ENCODE data around the gene TMEM208. TPM values are rescaled to one million over a fixed set of nuclear protein-coding genes. Genes with fewer than 3 reads are reported as not detected.

Gene TMEM208
- total and polyA plus RNA-seq, 2 experiments from 2014 or later = 47.5 to 181 TPM

DNA sequence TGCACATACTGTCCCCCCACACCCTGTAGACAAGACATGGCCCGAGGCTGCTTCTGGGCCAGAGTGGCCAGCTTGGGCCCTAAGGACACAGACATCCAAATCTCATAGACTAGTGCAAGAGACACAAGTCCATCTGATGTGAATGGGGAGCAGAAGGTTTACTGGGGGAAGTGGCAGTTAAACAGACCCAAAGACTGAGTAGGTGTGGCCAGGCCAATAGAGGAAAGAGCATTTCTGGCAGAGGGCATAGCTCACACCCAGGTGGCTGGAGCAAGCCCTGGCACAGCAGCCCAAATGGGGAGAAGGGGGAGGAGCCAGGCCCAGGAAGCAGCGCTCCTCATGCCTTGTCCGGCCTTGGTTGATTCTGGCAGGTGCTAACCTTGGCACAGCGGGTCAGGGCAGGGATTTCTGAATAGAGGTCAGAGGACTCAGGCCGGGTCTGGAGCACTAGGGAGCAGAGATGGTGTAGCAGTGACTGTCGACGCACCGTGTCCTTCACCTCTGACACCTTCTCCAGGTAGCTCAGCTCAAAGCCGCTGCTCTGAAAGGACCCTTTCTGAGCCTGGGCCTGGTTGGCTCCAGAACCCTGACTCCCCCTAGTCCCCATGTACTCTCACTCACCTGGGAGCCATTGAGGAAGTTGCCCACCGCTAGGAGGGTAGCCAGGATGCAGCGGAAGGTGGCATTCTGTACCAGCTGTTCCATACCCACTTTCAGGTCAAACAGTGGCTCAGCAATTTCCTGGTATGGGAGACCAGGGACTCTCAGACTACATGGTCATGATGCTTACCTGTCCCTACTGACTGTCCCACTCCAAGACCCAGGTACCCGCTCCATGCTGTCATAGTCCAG lies 4.1 kb downstream of the TMEM208 start:
- Histone ChIP-seq H3K27ac (no peak overlapping the region), H3K27me3 (no peaks in the 10 kb centered on the region), H3K4me3 (no peak overlapping the region), H3K79me2 (peaks cover 14% of the 10 kb centered on the region), H3K4me1 (ENCODE audit: insufficient read depth) (peaks cover 8% of the 10 kb centered on the region), H3K9me3 (ENCODE audit: low read depth) (no peaks in the 10 kb centered on the region), H3K9me2 (replicated peaks; ENCODE audit: insufficient read depth) (no peaks in the 10 kb centered on the region), H3K36me3 (replicated peaks; ENCODE audit: insufficient read depth, low read depth) (no peaks in the 10 kb centered on the region), H3K4me2 (no peak overlapping the region), H4K20me1 (ENCODE audit: insufficient read depth, poor library complexity, severe bottlenecking) (no peaks in the 10 kb centered on the region), H2AFZ (no peak overlapping the region)
- no peak for DNase-seq (ENCODE audit: low spot score)
- WGBS (ENCODE audit: low lambda C conversion rate, missing lambda C conversion rate) = 96% methylated on average over 12 of the region's 12 CpGs
- TF ChIP-seq EZH2 (IDR thresholded peaks at IDR 0.05; ENCODE audit: borderline replicate concordance) (no peak), EZH2phosphoT487 (IDR thresholded peaks at IDR 0.05; ENCODE audit: low read depth, severe bottlenecking, unreplicated experiment) (no peak)
- TF ChIP-seq, protein P1, sequence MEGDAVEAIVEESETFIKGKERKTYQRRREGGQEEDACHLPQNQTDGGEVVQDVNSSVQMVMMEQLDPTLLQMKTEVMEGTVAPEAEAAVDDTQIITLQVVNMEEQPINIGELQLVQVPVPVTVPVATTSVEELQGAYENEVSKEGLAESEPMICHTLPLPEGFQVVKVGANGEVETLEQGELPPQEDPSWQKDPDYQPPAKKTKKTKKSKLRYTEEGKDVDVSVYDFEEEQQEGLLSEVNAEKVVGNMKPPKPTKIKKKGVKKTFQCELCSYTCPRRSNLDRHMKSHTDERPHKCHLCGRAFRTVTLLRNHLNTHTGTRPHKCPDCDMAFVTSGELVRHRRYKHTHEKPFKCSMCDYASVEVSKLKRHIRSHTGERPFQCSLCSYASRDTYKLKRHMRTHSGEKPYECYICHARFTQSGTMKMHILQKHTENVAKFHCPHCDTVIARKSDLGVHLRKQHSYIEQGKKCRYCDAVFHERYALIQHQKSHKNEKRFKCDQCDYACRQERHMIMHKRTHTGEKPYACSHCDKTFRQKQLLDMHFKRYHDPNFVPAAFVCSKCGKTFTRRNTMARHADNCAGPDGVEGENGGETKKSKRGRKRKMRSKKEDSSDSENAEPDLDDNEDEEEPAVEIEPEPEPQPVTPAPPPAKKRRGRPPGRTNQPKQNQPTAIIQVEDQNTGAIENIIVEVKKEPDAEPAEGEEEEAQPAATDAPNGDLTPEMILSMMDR (IDR thresholded peaks at IDR 0.05; ENCODE audit: poor library complexity) = no peak

DNA sequence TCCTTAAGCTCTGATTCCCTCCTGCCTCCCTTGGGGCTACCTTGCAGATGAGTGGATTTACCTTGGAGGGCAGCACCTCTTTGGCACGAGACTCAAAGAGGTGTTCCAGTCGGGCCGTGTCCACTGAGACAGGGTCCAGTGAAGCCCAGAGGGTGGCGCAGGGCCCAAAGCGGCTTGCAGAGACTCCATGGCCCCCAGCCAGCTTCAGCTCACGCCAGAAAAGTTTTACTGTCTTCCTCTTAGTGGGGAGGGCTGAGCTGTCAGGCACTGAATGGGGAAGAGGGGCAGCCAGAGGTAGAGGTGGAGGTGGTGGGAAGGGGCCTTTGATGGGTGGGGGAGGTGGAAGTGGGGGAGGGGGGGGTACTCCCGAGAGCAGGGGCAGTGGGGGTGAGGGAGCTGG lies 6.7 kb downstream of the TMEM208 start:
- Histone ChIP-seq H4K20me1 (ENCODE audit: insufficient read depth, poor library complexity, severe bottlenecking) (no peaks in the 10 kb centered on the region), H3K9me2 (replicated peaks; ENCODE audit: insufficient read depth) (no peaks in the 10 kb centered on the region), H3K27me3 (no peaks in the 10 kb centered on the region), H3K9me3 (ENCODE audit: low read depth) (no peaks in the 10 kb centered on the region), H3K4me1 (ENCODE audit: insufficient read depth) (no peaks in the 10 kb centered on the region), H3K36me3 (replicated peaks; ENCODE audit: insufficient read depth, low read depth) (no peaks in the 10 kb centered on the region), H3K27ac (no peak overlapping the region), H3K79me2 (no peaks in the 10 kb centered on the region), H3K4me2 (no peak overlapping the region), H3K4me3 (no peak overlapping the region), H2AFZ (no peak overlapping the region)
- no peak for TF ChIP-seq EZH2 (IDR thresholded peaks at IDR 0.05; ENCODE audit: borderline replicate concordance)
- TF ChIP-seq, protein P1 (IDR thresholded peaks at IDR 0.05; ENCODE audit: poor library complexity) = no peak
- no peak for TF ChIP-seq EZH2phosphoT487 (IDR thresholded peaks at IDR 0.05; ENCODE audit: low read depth, severe bottlenecking, unreplicated experiment)
- 92% methylated on average over 6 of the region's 7 CpGs for WGBS (ENCODE audit: low lambda C conversion rate, missing lambda C conversion rate)
- no peak for DNase-seq (ENCODE audit: low spot score)

DNA sequence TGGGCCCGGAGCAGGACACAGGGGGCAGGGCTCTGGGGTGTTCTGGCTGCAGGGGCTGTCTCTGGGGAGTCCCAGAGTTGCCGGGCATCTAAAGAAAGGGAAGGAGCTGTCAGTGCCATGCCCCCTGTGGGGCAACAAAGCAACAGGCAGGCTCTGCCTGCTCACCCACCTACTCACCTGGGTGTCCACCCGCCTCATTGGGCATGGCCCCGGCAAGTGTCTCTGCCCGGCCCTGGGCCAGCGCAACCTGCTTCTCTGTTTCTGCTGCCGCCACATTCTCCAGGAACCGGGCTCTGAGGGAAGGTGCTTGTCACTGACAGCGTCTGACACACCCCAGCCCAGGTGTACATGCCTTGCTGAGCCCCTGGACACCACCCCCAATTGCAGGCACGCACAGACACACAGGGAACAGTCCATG lies 7.3 kb downstream of the TMEM208 start:
- Histone ChIP-seq H3K79me2 (no peaks in the 10 kb centered on the region), H3K27ac (no peak overlapping the region), H4K20me1 (ENCODE audit: insufficient read depth, poor library complexity, severe bottlenecking) (no peaks in the 10 kb centered on the region), H3K4me1 (ENCODE audit: insufficient read depth) (no peaks in the 10 kb centered on the region), H3K4me3 (no peak overlapping the region), H3K9me3 (ENCODE audit: low read depth) (no peaks in the 10 kb centered on the region), H3K36me3 (replicated peaks; ENCODE audit: insufficient read depth, low read depth) (no peaks in the 10 kb centered on the region), H3K27me3 (no peaks in the 10 kb centered on the region), H2AFZ (no peak overlapping the region), H3K9me2 (replicated peaks; ENCODE audit: insufficient read depth) (no peaks in the 10 kb centered on the region), H3K4me2 (no peak overlapping the region)
- WGBS (ENCODE audit: low lambda C conversion rate, missing lambda C conversion rate) = 91% methylated on average over 10 of the region's 10 CpGs
- DNase-seq (ENCODE audit: low spot score) = no peak
- TF ChIP-seq EZH2phosphoT487 (IDR thresholded peaks at IDR 0.05; ENCODE audit: low read depth, severe bottlenecking, unreplicated experiment) = no peak
- TF ChIP-seq, protein P1 (IDR thresholded peaks at IDR 0.05; ENCODE audit: poor library complexity) = no peak
- TF ChIP-seq EZH2 (IDR thresholded peaks at IDR 0.05; ENCODE audit: borderline replicate concordance) = no peak

Data from hepatocyte (in vitro differentiated cells).